H1 (cell line): ENCODE results near the gene PLGRKT. TPM values are rescaled to one million over a fixed set of nuclear protein-coding genes. Genes with fewer than 3 reads are reported as not detected.

Experiments used
- CHD1 ChIP-seq: IDR thresholded peaks from 2 replicates; pipeline ENCODE4 v1.6.1; 2012; ENCODE audit warnings: low read depth, low read length, improper control_type of control experiment
- CHD2 ChIP-seq: IDR thresholded peaks from 2 replicates; pipeline ENCODE4 v1.6.1; 2012; ENCODE audit warnings: low read length, improper control_type of control experiment
- CHD7 ChIP-seq: fragments of 300-600 bp; sonication (generic); IDR thresholded peaks from 2 replicates; pipeline ENCODE4 v1.7.1; 2012; ENCODE audit warnings: low read length, moderate library complexity, mild to moderate bottlenecking, inconsistent platforms; ENCODE audit not compliant: insufficient replicate concordance
- EP300 ChIP-seq, 2 experiments: IDR thresholded peaks; 1 replicate in 1 of 2; 2 replicates in 1 of 2; pipeline ENCODE4 v1.6.1; 2011 to 2012; ENCODE audit warnings: low read depth in 2 of 2, low read length in 2 of 2, mild to moderate bottlenecking in 2 of 2, borderline replicate concordance in 1 of 2, inconsistent platforms in 1 of 2, moderate library complexity in 1 of 2
- SIN3A ChIP-seq, 2 experiments: IDR thresholded peaks in 1 of 2; conservative IDR thresholded peaks in 1 of 2; 2 replicates each; pipeline ENCODE4 v1.6.1; 2011 to 2012; ENCODE audit warnings: low read length in 2 of 2, improper control_type of control experiment in 1 of 2, low read depth in 1 of 2, mild to moderate bottlenecking in 1 of 2
- USF2 ChIP-seq: IDR thresholded peaks from 2 replicates; pipeline ENCODE4 v1.6.1; 2011; ENCODE audit warnings: low read length, improper control_type of control experiment
- polyA plus RNA-seq, 7 experiments: library from polyadenylated mRNA; depleted of rRNA in 3 of 7; stranded (reverse) in 5 of 7; unstranded in 2 of 7; fragments of >200 nt in 5 of 7; fragments of 200-250 nt in 2 of 7; gene quantifications; 1 replicate in 5 of 7; 2 replicates in 1 of 7; 4 replicates in 1 of 7; pipeline versions ENCODE4 v1.2.1 to v1.2.3, GENCODE V29; 2011 to 2013; ENCODE audit warnings: missing spikeins in 2 of 7, mixed read lengths in 2 of 7
- total RNA-seq: library from RNA; stranded (reverse); fragmentation: NEBNext Ultra II Directional; extraction: Animal tissue kit (Norgen Biotek cat#: 25700); gene quantifications from 2 replicates; pipeline ENCODE4 v1.2.1, GENCODE V29; 2021

The PLGRKT gene
- total and polyA plus RNA-seq, 2 of the 8 experiments (the other 6 are each of a cell fraction or from before 2014, with no cell fraction given) = 5.4 to 15.7 TPM

GRCh38 chr9:5448016-5448415 is 10.3 kb upstream of the PLGRKT start (continued):
- TF ChIP-seq CHD7 (no peak), CHD1 (no peak), EP300 (IDR thresholded peaks at IDR 0.05; ENCODE audit: borderline replicate concordance in 1 of 2, low read depth in 2 of 2, low read length in 2 of 2) (no peak), SIN3A (conservative IDR thresholded peaks at IDR 0.05 in 1 of 2, IDR thresholded peaks at IDR 0.05 in 1 of 2; ENCODE audit: low read depth in 1 of 2, low read length in 2 of 2) (no peak), CHD2 (no peak), USF2 (no peak)
- TF ChIP-seq, all 59 proteins: peak for 0
